ENCODE data around the gene KIF3C. TPM values are rescaled to one million over a fixed set of nuclear protein-coding genes. Genes with fewer than 3 reads are reported as not detected.
A peak's percentile ranks its signal among the peaks of the same experiment; 100 is the strongest.

Gene KIF3C
- total and polyA plus RNA-seq, 2 donors, result 1.8 to 3.1 TPM

GRCh38 chr2:25881764-25882163 lies 100.5 kb downstream of the KIF3C start:
- Histone ChIP-seq H3K27me3 (ENCODE audit: control insufficient read depth in 2 of 2, insufficient read depth in 1 of 2, low read length in 1 of 2) (peaks cover 0 to 2% of the 10 kb centered on the region in 2 donors), H3K4me1 (ENCODE audit: control insufficient read depth in 2 of 2, insufficient read depth in 2 of 2, low read length in 2 of 2) (peaks cover 3 to 6% of the 10 kb centered on the region in 2 donors), H3K4me3 (ENCODE audit: low read length in 2 of 2) (no peak overlapping the region), H3K27ac (ENCODE audit: low read depth in 1 of 2, low read length in 1 of 2) (no peak overlapping the region), H3K9me3 (ENCODE audit: control insufficient read depth in 2 of 2, insufficient read depth in 1 of 2, low read length in 1 of 2) (no peaks in the 10 kb centered on the region), H3K36me3 (ENCODE audit: control insufficient read depth in 2 of 2, insufficient read depth in 2 of 2, low read length in 1 of 2) (no peaks in the 10 kb centered on the region)
- WGBS, result 93% methylated on average over 4 of the region's 4 CpGs
- no peak for DNase-seq (ENCODE audit: low read depth in 6 of 9, low spot score in 9 of 9)

- WGBS, result 95% methylated on average over 5 of the region's 5 CpGs
- Histone ChIP-seq H3K9me3 (ENCODE audit: control insufficient read depth in 2 of 2, insufficient read depth in 1 of 2, low read length in 1 of 2) (no peaks in the 10 kb centered on the region), H3K4me3 (ENCODE audit: low read length in 2 of 2) (peak overlapping the region in 1 of 2 donors; percentile 72), H3K27me3 (ENCODE audit: control insufficient read depth in 2 of 2, insufficient read depth in 1 of 2, low read length in 1 of 2) (peaks cover 0 to 2% of the 10 kb centered on the region in 2 donors), H3K4me1 (ENCODE audit: control insufficient read depth in 2 of 2, insufficient read depth in 2 of 2, low read length in 2 of 2) (peaks cover 4 to 8% of the 10 kb centered on the region in 2 donors), H3K36me3 (ENCODE audit: control insufficient read depth in 2 of 2, insufficient read depth in 2 of 2, low read length in 1 of 2) (peaks cover 3% of the 10 kb centered on the region in 2 donors), H3K27ac (ENCODE audit: low read depth in 1 of 2, low read length in 1 of 2) (peak overlapping the region in 1 of 2 donors; percentile 77)
- DNase-seq (ENCODE audit: low read depth in 6 of 9, low spot score in 9 of 9), result no peak
These were observed 103.1 kb downstream of the KIF3C start for GRCh38 chr2:25879133-25879730.

GRCh38 chr2:25878361-25879132 lies 103.8 kb downstream of the KIF3C start, which contains the start of gene ASXL2:
Gene ASXL2, minus strand, starts transcription at chr2:25878487. Its CDS starts 265 bp downstream, at chr2:25878222.
- 3% methylated on average over 56 of the region's 56 CpGs for WGBS
- Histone ChIP-seq H3K4me1 (ENCODE audit: control insufficient read depth in 2 of 2, insufficient read depth in 2 of 2, low read length in 2 of 2) (peaks cover 5 to 8% of the 10 kb centered on the region in 2 donors), H3K9me3 (ENCODE audit: control insufficient read depth in 2 of 2, insufficient read depth in 1 of 2, low read length in 1 of 2) (no peaks in the 10 kb centered on the region), H3K4me3 (ENCODE audit: low read length in 2 of 2) (peak within 1 kb of the TSS; percentile 72 to 76), H3K27me3 (ENCODE audit: control insufficient read depth in 2 of 2, insufficient read depth in 1 of 2, low read length in 1 of 2) (peaks cover 0 to 2% of the 10 kb centered on the region in 2 donors), H3K27ac (ENCODE audit: low read depth in 1 of 2, low read length in 1 of 2) (peak within 1 kb of the TSS; percentile 95 to 96), H3K36me3 (ENCODE audit: control insufficient read depth in 2 of 2, insufficient read depth in 2 of 2, low read length in 1 of 2) (peaks cover 3 to 5% of the 10 kb centered on the region in 2 donors)
- DNase-seq (ENCODE audit: low read depth in 6 of 9, low spot score in 9 of 9), result peak; percentile 93 to 99 (median 96)

- Histone ChIP-seq H3K27ac (ENCODE audit: low read depth in 1 of 2, low read length in 1 of 2) (peak overlapping the region; percentile 95 to 96), H3K4me1 (ENCODE audit: control insufficient read depth in 2 of 2, insufficient read depth in 2 of 2, low read length in 2 of 2) (peaks cover 5 to 8% of the 10 kb centered on the region in 2 donors), H3K36me3 (ENCODE audit: control insufficient read depth in 2 of 2, insufficient read depth in 2 of 2, low read length in 1 of 2) (peaks cover 3 to 5% of the 10 kb centered on the region in 2 donors), H3K4me3 (ENCODE audit: low read length in 2 of 2) (peak overlapping the region; percentile 72 to 76), H3K9me3 (ENCODE audit: control insufficient read depth in 2 of 2, insufficient read depth in 1 of 2, low read length in 1 of 2) (no peaks in the 10 kb centered on the region), H3K27me3 (ENCODE audit: control insufficient read depth in 2 of 2, insufficient read depth in 1 of 2, low read length in 1 of 2) (no peaks in the 10 kb centered on the region)
- peak; percentile 36 to 85 (median 65) for DNase-seq (ENCODE audit: low read depth in 6 of 9, low spot score in 9 of 9)
- WGBS, result under 1% methylated on average over 64 of the region's 64 CpGs
These were observed 104.6 kb downstream of the KIF3C start for GRCh38 chr2:25877431-25878360.

Other genes with a start within 250 kb of the KIF3C start
- 7.4 TPM for gene ASXL2, start 104.0 kb downstream of the KIF3C start, total RNA-seq
- 4.6 TPM for gene ASXL2, start 104.0 kb downstream of the KIF3C start, polyA plus RNA-seq
- gene RAB10, start 51.6 kb upstream of the KIF3C start, total RNA-seq, result 61.3 TPM
- 72.9 TPM for gene RAB10, start 51.6 kb upstream of the KIF3C start, polyA plus RNA-seq
- gene GAREM2, start 190.6 kb upstream of the KIF3C start, total RNA-seq, result 0.71 TPM
- gene GAREM2, start 190.6 kb upstream of the KIF3C start, polyA plus RNA-seq, result 0.59 TPM

Measured in thymus (tissue), 11 donors.